GM12864 (cell line): ENCODE results near the gene LGR5.
"Not testable (repeated sequence)": the region's sequence is repeated elsewhere in the genome, so short reads cannot be mapped to it uniquely, and the experiment has no call there.

Source experiments
- DNase-seq: peaks from one replicate; pipeline ENCODE4 v3.0.0-alpha.2; 2011; ENCODE audit warnings: low read depth
- H3K4me3 ChIP-seq: 2 replicates; pipeline ENCODE4 v1.5.1; 2011; ENCODE audit warnings: mild to moderate bottlenecking, low read depth, low read length, control low read depth
- TF ChIP-seq, protein P1 (sequence below): IDR thresholded peaks from 2 replicates; pipeline ENCODE4 v1.5.1; 2011; ENCODE audit warnings: low read depth, mild to moderate bottlenecking, moderate library complexity, low read length, control low read depth, inconsistent platforms; ENCODE audit errors: missing control alignments

The LGR5 gene

DNA sequence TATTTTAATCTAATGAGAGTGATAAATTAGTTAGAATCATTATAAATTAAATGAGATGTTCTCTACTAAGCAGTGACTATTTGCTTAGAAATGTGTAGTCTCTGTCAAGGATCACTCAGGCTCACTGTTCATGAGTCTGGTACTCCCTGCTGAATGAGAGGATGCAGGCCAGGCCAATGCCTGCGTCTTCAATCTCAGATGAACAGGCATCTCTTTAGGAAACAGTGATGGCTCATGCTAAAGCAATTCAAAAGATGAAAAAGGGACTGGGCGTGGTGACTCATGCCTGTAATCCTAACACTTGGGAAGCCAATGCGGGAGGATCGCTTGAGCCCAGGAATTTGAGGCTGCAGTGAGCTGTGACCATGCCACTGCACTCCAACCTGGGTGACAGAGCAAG, 117.3 kb downstream of the LGR5 start:
- DNase-seq: no peak
- TF ChIP-seq, protein P1, sequence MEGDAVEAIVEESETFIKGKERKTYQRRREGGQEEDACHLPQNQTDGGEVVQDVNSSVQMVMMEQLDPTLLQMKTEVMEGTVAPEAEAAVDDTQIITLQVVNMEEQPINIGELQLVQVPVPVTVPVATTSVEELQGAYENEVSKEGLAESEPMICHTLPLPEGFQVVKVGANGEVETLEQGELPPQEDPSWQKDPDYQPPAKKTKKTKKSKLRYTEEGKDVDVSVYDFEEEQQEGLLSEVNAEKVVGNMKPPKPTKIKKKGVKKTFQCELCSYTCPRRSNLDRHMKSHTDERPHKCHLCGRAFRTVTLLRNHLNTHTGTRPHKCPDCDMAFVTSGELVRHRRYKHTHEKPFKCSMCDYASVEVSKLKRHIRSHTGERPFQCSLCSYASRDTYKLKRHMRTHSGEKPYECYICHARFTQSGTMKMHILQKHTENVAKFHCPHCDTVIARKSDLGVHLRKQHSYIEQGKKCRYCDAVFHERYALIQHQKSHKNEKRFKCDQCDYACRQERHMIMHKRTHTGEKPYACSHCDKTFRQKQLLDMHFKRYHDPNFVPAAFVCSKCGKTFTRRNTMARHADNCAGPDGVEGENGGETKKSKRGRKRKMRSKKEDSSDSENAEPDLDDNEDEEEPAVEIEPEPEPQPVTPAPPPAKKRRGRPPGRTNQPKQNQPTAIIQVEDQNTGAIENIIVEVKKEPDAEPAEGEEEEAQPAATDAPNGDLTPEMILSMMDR: no peak
- no peak overlapping the region for H3K4me3 ChIP-seq

DNA sequence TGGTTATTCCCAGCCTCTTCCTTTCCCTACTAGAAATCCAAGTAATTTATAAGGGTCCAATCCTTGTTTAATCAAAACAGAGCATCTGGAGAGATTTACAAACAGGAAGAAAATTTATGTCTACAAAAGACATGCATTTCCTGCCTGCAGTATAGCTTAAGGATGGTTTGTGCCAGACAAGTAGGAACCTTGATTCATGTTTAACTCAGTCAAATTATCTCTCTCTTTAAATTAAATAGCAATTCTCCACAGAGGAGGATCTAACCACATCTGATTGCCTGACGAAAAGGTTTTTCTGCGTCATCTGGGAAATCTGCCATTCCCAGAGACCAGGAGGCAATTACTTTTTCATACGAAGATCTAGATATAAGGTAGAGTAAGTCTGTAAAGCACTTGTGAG, 118.8 kb downstream of the LGR5 start:
- no peak overlapping the region for H3K4me3 ChIP-seq
- no peak for DNase-seq
- TF ChIP-seq, protein P1: no peak

DNA sequence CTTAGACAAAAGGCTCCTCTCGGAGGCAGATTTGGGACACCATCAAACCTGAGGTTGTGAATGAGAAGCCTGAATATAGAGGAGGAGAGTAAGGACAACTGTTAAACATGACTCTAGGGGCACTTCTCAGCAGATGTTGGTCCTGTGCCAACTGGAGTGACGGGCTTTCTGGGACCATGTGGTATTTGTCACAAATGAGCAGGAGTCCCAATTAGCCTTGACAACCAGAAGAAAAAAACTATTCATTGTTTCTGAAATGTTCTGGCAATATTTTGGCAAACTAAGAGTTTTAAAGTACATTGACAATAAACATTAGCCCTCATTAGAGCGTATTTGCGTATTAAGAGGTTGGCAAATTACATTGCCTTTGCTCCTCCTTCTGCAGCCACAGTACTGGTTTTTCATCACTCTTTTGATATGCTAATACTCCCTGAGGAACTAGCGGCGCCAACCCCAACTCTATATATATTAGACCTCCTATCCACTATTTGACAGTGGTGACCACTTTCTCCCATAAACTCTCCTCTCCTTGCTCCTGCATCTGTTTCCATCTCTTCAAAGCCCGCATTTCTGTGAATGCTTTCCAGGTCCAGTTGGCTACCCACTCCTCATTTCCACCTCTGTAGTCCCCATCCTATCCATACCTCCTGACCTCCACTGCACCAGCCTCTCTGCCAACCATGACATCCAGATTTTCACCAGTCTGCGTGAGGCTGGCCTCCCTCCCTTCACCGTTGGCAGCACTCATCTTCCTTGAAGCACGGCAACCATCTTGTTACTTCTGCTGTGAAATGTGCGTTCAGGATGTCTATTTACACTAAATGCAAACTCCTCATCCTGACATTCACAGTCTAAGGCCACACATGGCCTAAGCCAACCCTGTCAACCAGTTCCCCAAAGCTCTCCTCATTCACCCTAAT, 123.3 kb downstream of the LGR5 start:
- TF ChIP-seq, protein P1: no peak
- DNase-seq: no peak

DNA sequence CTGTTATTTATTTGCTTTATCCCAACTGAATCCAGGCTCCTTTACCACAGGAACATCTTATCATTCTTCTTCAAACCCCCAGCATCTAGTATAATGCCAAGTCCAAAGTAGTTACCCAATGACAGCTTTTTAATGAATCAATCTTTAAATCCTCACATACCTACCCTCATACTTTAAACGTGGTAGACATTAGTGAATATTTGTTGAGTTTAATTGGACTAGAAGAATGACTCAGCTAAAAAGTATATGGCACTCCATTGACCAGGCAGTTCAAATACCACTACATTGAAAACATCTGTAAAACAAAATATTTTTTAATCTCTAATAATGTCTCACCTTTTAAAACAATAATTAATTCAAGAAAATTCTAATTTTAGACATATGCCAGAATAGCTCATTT, 125.9 kb downstream of the LGR5 start:
- no peak for DNase-seq
- H3K4me3 ChIP-seq: no peak overlapping the region
- TF ChIP-seq, protein P1: no peak

More for the DNA sequence above, 123.3 kb downstream of the LGR5 start:
- no peak overlapping the region for H3K4me3 ChIP-seq

DNA sequence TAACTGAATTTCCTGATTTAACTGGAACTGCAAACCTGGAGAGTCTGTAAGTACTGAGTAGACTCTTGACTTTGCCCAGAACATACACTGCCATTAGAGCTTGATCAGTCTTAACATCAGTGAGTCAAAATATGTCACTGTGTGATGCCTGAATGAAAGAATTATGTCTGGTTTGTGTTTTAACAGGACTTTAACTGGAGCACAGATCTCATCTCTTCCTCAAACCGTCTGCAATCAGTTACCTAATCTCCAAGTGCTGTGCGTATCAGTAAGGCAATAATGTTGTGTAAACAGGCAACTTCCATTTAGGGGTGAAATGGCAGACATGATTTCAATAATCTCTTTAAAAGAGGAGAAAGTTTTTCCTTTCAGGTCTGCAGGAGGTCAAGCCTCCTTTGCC, 127.1 kb downstream of the LGR5 start:
- TF ChIP-seq, protein P1: no peak
- H3K4me3 ChIP-seq: no peak overlapping the region
- DNase-seq: no peak

DNA sequence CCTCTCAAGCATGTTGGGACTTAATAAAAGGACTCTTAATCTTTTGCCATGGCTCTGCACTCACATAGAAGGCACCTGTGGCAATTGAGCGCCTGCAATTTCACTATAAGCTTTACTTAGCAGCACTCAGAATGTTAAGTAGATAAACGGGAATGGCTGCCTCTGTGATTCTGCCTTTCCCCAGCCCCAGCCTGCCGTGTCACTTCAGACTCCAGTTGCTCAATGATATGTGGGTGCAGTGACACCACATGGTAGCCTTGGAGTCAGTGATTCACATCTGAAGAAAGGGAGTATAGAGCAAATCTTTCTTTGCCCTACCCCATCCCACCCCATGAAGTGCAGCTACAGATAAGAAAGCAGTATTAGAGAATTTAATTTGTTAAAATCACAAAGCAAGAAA, 127.9 kb downstream of the LGR5 start:
- DNase-seq: no peak
- H3K4me3 ChIP-seq: no peak overlapping the region
- TF ChIP-seq, protein P1: no peak

DNA sequence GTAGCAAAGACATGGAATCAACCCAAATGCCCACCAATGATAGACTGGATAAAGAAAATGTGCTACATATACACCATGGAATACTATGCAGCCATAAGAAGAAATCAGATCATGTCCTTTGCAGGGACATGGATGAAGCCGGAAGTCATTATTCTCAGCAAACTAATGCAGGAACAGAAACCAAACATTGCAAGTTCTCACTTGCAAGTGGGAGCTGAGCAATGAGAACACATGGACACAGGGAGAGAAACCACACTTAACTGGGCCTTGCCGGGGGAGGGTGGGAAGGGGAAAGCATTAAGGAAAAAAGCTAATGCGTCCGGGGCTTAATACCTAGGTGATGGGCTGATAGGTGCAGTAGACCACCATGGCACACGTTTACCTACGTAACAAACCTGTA, 130.3 kb downstream of the LGR5 start:
- not testable (repeated sequence) for DNase-seq, H3K4me3 ChIP-seq
